ENCODE data around the gene TTC3.

TTC3 gene

DNA sequence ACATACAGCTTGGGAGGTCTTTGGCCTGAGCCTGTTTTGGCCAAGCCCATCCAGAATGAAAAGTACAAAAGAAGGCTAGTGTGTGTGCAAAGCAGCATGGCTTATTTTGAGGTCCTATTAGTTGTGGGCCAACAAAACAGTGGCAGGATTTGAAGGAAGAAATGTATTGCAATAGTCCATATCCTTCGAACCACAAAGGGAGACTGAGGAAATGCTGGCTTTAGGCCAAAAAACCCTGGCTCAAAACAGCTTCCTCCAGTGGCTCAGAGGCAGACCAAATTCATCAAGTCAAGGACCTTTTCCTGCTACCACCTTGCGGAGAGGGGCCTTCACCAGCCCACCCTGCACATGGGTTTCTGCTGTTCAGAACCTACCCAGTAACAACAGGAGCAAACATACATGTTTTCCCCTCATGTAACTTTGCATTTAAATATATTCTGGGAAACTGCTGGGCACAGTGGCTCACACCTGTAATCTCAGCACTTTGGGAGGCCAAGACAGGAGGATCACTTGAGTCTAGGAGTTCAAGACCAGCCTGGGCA is 150.8 kb downstream of the TTC3 start:
- FAIRE-seq, result no peak
- TF ChIP-seq POU2F2 (IDR thresholded peaks at IDR 0.05; ENCODE audit: low read depth, low read length), result no peak
- no peak for TF ChIP-seq TAF1 (IDR thresholded peaks at IDR 0.05; ENCODE audit: low read depth, low read length)
- no peak for TF ChIP-seq SPI1 (IDR thresholded peaks at IDR 0.05; ENCODE audit: low read depth, low read length)
- no peak for TF ChIP-seq PAX5 (IDR thresholded peaks at IDR 0.05; ENCODE audit: insufficient read depth, low read length, severe bottlenecking)
- no peak for TF ChIP-seq POLR2AphosphoS5 (IDR thresholded peaks at IDR 0.05; ENCODE audit: low read depth, low read length)
- no peak for TF ChIP-seq POLR2A (IDR thresholded peaks at IDR 0.05; ENCODE audit: low read depth, low read length)
- no peak for DNase-seq (ENCODE audit: insufficient read length, low spot score)

DNA sequence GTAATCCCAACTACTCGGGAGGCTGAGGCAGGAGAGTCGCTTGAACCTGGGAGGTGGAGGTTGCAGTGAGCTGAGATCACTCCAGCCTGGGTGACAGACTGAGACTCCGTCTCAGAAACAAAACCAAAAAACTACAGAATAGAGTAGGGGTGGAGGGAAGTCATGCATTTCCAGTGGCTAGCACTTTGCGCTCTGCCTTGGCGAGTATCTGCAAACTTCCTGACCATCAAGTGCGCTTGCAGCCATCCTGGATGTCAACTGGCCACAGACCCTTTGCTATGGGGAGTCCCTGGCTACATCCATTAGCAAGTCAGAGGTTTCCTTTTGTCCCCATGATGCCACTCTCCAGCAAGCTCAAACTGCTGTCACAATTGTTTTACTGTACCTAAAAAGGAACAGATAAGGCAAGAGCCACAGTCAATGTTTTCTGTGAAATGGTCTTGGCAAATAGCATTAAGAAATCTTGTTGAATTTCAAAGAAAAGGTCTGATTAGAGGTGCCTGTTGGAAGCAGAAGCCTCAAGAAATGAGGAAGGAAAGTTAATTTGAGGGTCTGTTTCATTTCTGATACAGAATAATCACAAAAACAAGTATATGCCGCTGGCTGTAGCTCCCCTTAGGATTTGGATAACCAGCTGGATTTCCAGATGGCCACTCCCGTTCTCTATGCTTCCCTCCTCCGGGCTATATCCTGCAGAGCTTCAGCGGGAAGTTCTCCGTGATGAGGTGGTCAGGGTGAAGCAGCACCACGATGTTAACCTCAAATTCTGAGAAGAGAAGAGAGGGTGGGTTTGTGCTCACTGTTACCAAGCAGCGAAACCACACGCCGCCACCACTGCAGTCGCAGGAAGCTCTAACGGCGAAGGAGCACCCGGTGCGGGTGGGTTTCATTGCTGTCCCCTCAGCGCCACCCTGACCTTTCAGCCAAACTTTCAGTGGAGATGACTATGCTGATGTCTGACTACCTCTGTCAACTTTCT is 152.1 kb downstream of the TTC3 start:
- TF ChIP-seq TAF1 (IDR thresholded peaks at IDR 0.05; ENCODE audit: low read depth, low read length), result no peak
- TF ChIP-seq POLR2A (IDR thresholded peaks at IDR 0.05; ENCODE audit: low read depth, low read length), result no peak
- TF ChIP-seq POLR2AphosphoS5 (IDR thresholded peaks at IDR 0.05; ENCODE audit: low read depth, low read length), result no peak
- TF ChIP-seq SPI1 (IDR thresholded peaks at IDR 0.05; ENCODE audit: low read depth, low read length), result no peak
- TF ChIP-seq PAX5 (IDR thresholded peaks at IDR 0.05; ENCODE audit: insufficient read depth, low read length, severe bottlenecking), result no peak
- TF ChIP-seq POU2F2 (IDR thresholded peaks at IDR 0.05; ENCODE audit: low read depth, low read length), result no peak
- peak; percentile 23 for FAIRE-seq
- no peak for DNase-seq (ENCODE audit: insufficient read length, low spot score)

DNA sequence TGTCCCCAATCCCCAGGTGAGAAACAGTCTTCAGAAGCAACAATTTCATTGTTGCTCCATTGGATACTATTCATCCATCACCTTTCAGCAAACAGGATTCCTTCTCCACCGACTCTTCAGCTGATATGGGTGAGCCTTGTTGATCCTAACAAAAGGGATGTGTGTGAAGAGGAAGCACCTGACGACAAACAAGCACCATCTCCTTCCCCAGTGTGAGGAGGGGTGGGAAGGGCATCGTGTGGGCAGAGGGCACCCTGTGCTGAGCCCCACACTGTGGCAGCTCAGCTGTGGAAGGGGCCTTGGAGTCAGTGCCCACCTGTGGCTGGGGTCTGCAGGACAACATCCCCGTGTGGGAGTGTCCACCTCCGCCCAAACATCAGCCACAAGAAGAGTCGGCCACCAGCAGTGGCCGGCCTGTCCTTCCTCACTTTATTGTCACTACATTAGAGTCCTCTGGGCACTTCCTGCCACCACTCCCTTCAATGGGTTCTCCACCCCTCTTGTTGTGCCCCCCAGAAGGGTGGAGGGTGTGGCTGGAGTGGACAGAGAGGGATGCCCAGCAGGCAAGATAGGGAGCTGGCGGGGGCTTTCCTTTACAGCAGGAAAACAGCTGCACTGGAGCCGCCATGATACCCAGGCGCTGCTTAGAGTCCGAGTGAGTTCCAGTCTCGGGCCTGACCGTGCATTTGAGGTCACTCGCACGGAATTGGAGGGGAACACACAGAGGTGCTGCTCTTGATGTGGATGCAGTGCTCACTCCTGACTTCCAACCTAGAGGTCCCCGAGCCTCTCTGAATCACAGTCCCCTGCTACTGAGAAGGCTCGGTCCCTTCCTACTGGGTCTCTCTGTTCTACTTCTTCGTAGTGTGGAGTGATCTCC is 153.2 kb downstream of the TTC3 start:
- FAIRE-seq, result no peak
- TF ChIP-seq PAX5 (IDR thresholded peaks at IDR 0.05; ENCODE audit: insufficient read depth, low read length, severe bottlenecking) (no peak), POLR2AphosphoS5 (IDR thresholded peaks at IDR 0.05; ENCODE audit: low read depth, low read length) (no peak), SPI1 (IDR thresholded peaks at IDR 0.05; ENCODE audit: low read depth, low read length) (no peak), TAF1 (IDR thresholded peaks at IDR 0.05; ENCODE audit: low read depth, low read length) (no peak), POU2F2 (IDR thresholded peaks at IDR 0.05; ENCODE audit: low read depth, low read length) (no peak), POLR2A (IDR thresholded peaks at IDR 0.05; ENCODE audit: low read depth, low read length) (no peak)
- no peak for DNase-seq (ENCODE audit: insufficient read length, low spot score)

DNA sequence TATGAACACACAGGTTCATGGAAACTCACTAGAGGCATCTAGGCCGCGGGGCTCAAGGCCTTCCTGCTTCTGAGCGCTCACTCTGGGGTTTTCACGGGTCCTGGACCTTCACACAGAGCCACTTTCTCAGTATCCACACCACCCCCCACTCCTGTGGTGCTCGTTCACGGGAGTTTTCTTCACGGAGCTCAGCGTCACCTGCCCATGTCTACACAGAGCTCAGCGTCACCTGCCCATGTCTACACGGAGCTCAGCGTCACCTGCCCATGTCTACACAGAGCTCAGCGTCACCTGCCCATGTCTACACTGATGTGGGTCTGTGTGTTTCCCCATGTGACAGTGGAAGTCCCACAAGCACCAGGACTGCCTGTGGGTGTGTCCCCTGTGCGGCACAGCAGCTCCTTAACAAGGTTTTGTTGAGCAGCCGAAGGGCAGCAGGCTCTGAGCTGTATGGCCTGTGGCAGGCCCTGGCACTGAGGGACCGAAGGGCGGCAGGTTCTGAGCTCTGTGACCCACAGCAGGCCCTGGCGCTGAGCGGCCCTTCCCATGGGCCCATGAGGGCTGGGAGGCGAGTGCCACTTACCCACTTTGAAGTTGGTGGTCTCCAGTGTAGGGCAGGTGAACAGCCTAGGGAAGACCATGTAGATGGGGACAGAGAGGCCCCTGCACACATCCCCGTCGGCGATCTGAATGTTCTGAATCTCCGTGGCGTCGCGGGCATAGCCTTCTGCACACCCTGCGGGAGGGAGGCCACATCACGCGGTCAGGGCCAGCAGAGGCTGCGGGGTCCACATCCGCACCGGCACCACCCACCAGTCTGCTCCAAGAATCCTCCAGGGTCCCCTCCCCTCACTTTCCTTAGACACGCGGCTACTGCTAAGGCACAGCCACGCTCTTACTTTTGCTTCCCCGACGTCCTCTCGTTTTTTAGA is 154.3 kb downstream of the TTC3 start:
- no peak for TF ChIP-seq POU2F2 (IDR thresholded peaks at IDR 0.05; ENCODE audit: low read depth, low read length)
- no peak for TF ChIP-seq PAX5 (IDR thresholded peaks at IDR 0.05; ENCODE audit: insufficient read depth, low read length, severe bottlenecking)
- no peak for TF ChIP-seq TAF1 (IDR thresholded peaks at IDR 0.05; ENCODE audit: low read depth, low read length)
- DNase-seq (ENCODE audit: insufficient read length, low spot score) (no peak), FAIRE-seq (no peak)

DNA sequence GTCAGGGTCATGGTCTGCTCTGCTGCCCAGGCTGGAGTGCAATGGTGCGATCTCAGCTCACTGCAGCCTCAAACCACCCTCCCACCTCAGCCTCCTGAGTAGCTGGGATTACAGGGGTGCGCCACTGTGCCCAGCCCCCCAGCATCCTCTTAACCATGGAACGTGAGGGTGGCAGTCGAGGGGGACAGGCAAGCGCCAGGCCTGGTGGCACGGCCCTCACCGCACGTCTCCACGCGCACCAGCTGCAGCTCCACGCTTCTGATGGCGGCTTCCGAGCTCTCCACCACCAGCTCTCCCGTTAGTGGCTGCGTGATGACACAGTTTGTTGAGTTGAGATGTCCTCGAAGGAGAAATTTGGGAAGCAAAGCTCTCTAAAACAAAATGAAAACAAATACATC is 154.9 kb downstream of the TTC3 start:
- DNase-seq (ENCODE audit: insufficient read length, low spot score), result no peak
- FAIRE-seq, result no peak
- TF ChIP-seq PAX5 (IDR thresholded peaks at IDR 0.05; ENCODE audit: insufficient read depth, low read length, severe bottlenecking), result no peak
- TF ChIP-seq POU2F2 (IDR thresholded peaks at IDR 0.05; ENCODE audit: low read depth, low read length), result no peak
- no peak for TF ChIP-seq SPI1 (IDR thresholded peaks at IDR 0.05; ENCODE audit: low read depth, low read length)
- TF ChIP-seq POLR2AphosphoS5 (IDR thresholded peaks at IDR 0.05; ENCODE audit: low read depth, low read length), result no peak
- no peak for TF ChIP-seq POLR2A (IDR thresholded peaks at IDR 0.05; ENCODE audit: low read depth, low read length)
- no peak for TF ChIP-seq TAF1 (IDR thresholded peaks at IDR 0.05; ENCODE audit: low read depth, low read length)

DNA sequence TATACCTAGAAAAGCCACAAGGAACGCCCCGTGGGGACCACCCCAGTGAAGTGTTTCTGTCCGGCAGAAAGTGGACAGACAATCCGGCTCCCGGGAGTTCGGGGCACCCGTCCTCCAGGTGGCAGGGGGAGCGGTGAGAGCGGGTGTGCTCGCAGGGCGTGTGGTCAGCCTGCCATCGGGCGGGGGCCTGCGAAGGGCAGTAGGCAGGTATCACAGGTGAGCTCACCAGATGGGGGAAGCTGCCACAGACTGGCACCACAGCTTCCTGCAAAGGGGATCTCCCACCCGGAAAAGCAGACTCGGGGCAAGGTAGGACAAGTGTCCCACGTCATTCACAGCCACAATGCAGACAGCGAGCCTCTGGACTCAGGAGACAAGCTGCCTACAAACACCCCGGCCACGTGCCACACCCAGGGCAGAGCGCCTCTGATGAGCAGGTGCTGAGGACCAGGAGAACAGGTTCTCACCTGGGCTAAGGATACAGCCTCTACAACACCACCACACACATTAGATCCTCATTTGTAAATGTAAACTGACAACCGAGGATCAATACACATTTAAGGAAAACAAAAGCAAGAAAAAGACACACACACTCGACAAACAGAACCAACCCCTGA is 157.7 kb downstream of the TTC3 start:
- no peak for DNase-seq (ENCODE audit: insufficient read length, low spot score)
- FAIRE-seq, result no peak
- TF ChIP-seq TAF1 (IDR thresholded peaks at IDR 0.05; ENCODE audit: low read depth, low read length) (no peak), POLR2A (IDR thresholded peaks at IDR 0.05; ENCODE audit: low read depth, low read length) (no peak), PAX5 (IDR thresholded peaks at IDR 0.05; ENCODE audit: insufficient read depth, low read length, severe bottlenecking) (no peak)

DNA sequence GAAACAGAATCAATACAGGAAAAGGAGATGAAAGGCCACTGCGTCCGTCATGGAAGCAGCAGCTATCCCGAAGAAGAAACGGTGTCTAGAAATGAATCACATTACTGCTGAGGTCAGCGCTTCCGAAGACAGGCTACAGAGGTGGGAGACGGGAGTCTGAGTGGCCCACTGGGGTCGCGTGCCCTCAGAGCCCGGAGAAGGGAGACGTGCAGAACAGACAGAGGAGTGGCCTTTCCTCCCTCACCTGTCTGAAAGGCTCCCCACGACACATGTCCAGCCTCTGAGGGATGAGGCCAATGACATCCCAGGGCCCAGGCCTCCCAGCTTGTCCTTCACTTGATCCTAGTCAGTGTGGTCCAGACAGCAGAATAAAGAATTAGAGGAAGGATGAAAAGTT is 158.2 kb downstream of the TTC3 start:
- FAIRE-seq, result no peak
- no peak for DNase-seq (ENCODE audit: insufficient read length, low spot score)
- no peak for TF ChIP-seq PAX5 (IDR thresholded peaks at IDR 0.05; ENCODE audit: insufficient read depth, low read length, severe bottlenecking)
- TF ChIP-seq POLR2A (IDR thresholded peaks at IDR 0.05; ENCODE audit: low read depth, low read length), result no peak
- TF ChIP-seq POU2F2 (IDR thresholded peaks at IDR 0.05; ENCODE audit: low read depth, low read length), result no peak
- TF ChIP-seq POLR2AphosphoS5 (IDR thresholded peaks at IDR 0.05; ENCODE audit: low read depth, low read length), result no peak
- no peak for TF ChIP-seq SPI1 (IDR thresholded peaks at IDR 0.05; ENCODE audit: low read depth, low read length)
- TF ChIP-seq TAF1 (IDR thresholded peaks at IDR 0.05; ENCODE audit: low read depth, low read length), result no peak

DNA sequence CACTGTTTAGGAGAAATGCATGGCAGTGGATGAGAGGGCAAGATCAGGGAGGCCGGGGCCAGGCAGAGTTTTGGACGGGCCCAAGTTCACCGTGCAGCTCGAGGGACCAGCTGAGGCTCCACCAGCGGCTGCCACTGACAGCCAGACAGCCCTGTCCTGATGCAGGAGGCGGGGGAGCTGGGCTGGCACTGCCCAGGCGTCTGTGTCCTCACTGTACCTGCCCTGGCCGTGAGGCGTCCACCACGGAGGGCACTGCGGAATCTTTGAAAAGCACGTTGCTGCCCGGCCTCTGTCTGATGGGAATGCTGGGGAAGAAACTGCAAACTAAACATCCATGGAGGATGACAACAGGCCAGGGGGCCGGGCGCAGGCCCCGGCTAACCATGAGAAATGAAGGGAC is 158.6 kb downstream of the TTC3 start:
- no peak for DNase-seq (ENCODE audit: insufficient read length, low spot score)
- TF ChIP-seq POU2F2 (IDR thresholded peaks at IDR 0.05; ENCODE audit: low read depth, low read length) (no peak), SPI1 (IDR thresholded peaks at IDR 0.05; ENCODE audit: low read depth, low read length) (no peak), POLR2A (IDR thresholded peaks at IDR 0.05; ENCODE audit: low read depth, low read length) (no peak), POLR2AphosphoS5 (IDR thresholded peaks at IDR 0.05; ENCODE audit: low read depth, low read length) (no peak), TAF1 (IDR thresholded peaks at IDR 0.05; ENCODE audit: low read depth, low read length) (no peak), PAX5 (IDR thresholded peaks at IDR 0.05; ENCODE audit: insufficient read depth, low read length, severe bottlenecking) (no peak)
- FAIRE-seq, result no peak

Data from GM12891 (cell line).